CD4-positive, CD25-positive, alpha-beta regulatory T cell (primary cell): ENCODE results near the gene APLNR. TPM values are rescaled to one million over a fixed set of nuclear protein-coding genes. Genes with fewer than 3 reads are reported as not detected.

Source experiments
- ATAC-seq, 2 donors: fragments of 150-1000 bp; cut with Tn5 transposase; one replicate each; pipeline ENCODE4 v1.10.0; 2021; ENCODE audit warnings: low read depth in 2 of 2, moderate number of reproducible peaks in 2 of 2, moderate library complexity in 1 of 2
- DNase-seq, 3 donors: peaks; one replicate each; pipeline versions ENCODE4 v3.0.0 to v3.0.0-alpha.2; 2012 to 2022; ENCODE audit warnings: mixed read lengths in 1 of 3
- H3K27ac ChIP-seq: one replicate; pipeline ENCODE4 v1.7.0; 2013; ENCODE audit warnings: mild to moderate bottlenecking, low read length; ENCODE audit not compliant: insufficient read depth, poor library complexity, severe bottlenecking
- H3K27me3 ChIP-seq: one replicate; pipeline ENCODE4 v1.7.0; 2013; ENCODE audit warnings: low read length; ENCODE audit not compliant: control insufficient read depth, insufficient read depth
- H3K36me3 ChIP-seq: one replicate; pipeline ENCODE4 v1.7.0; 2013; ENCODE audit warnings: mild to moderate bottlenecking, low read length, moderate library complexity; ENCODE audit not compliant: control insufficient read depth, insufficient read depth
- H3K4me1 ChIP-seq: 2 replicates; pipeline ENCODE4 v1.7.0; 2013; ENCODE audit warnings: mild to moderate bottlenecking, low read length; ENCODE audit not compliant: insufficient read depth, control insufficient read depth, poor library complexity, severe bottlenecking
- H3K4me3 ChIP-seq: one replicate; pipeline ENCODE4 v1.7.0; 2013; ENCODE audit warnings: low read depth, mild to moderate bottlenecking, low read length, moderate library complexity
- H3K9me3 ChIP-seq, 2 experiments: 1 replicate in 1 of 2; 2 replicates in 1 of 2; pipeline ENCODE4 v1.7.0; 2013; ENCODE audit warnings: low read length in 2 of 2, mild to moderate bottlenecking in 1 of 2, moderate library complexity in 1 of 2; ENCODE audit not compliant: control insufficient read depth in 2 of 2
- H3K27ac Mint-ChIP-seq, 3 donors: one replicate each; pipeline ENCODE4 v1.8.0; 2020 to 2022; ENCODE audit warnings: mild to moderate bottlenecking in 3 of 3, mixed read lengths in 3 of 3, moderate library complexity in 2 of 3
- H3K27me3 Mint-ChIP-seq: one replicate; pipeline ENCODE4 v1.8.0; 2022; ENCODE audit warnings: mild to moderate bottlenecking, mixed read lengths
- H3K36me3 Mint-ChIP-seq: one replicate; pipeline ENCODE4 v1.8.0; 2020; ENCODE audit warnings: mixed read lengths
- H3K4me1 Mint-ChIP-seq, 4 donors: one replicate each; pipeline ENCODE4 v1.8.0; 2020 to 2022; ENCODE audit warnings: mixed read lengths in 4 of 4, mild to moderate bottlenecking in 1 of 4
- H3K4me3 Mint-ChIP-seq, 4 donors: one replicate each; pipeline ENCODE4 v1.8.0; 2020 to 2022; ENCODE audit warnings: mild to moderate bottlenecking in 4 of 4, mixed read lengths in 4 of 4, moderate library complexity in 3 of 4
- H3K9me3 Mint-ChIP-seq, 7 donors: one replicate each; pipeline ENCODE4 v1.8.0; 2020 to 2022; ENCODE audit warnings: mixed read lengths in 7 of 7, mild to moderate bottlenecking in 3 of 7, moderate library complexity in 2 of 7
- polyA plus RNA-seq, 4 donors: library from polyadenylated mRNA; unstranded; fragments of 300-500 nt; fragmentation: Illumina TruSeq; gene quantifications; one replicate each; pipeline ENCODE4 v1.2.3, GENCODE V29; 2021
- total RNA-seq: library from RNA; stranded (reverse); gene quantifications from one replicate; pipeline ENCODE4 v1.2.3, GENCODE V29; 2022

The APLNR gene
- total and polyA plus RNA-seq, 5 donors from 2014 or later = not detected

- ATAC-seq (no peak), DNase-seq (no peak)
- no peak overlapping the region for H3K4me3 ChIP-seq
- Mint-ChIP-seq H3K4me1 (no peaks in the 10 kb centered on the region), H3K4me3 (no peak overlapping the region), H3K36me3 (no peaks in the 10 kb centered on the region), H3K27me3 (peaks cover 52% of the 10 kb centered on the region), H3K27ac (peak overlapping the region in 1 of 3 donors; percentile 54), H3K9me3 (peaks cover 0 to 3% (median 0%) of the 10 kb centered on the region in 7 donors)
- H3K27me3 ChIP-seq = peaks cover 8% of the 10 kb centered on the region
- H3K4me1 ChIP-seq = no peaks in the 10 kb centered on the region
- no peaks in the 10 kb centered on the region for H3K36me3 ChIP-seq
- no peak overlapping the region for H3K27ac ChIP-seq
- no peaks in the 10 kb centered on the region for H3K9me3 ChIP-seq
Measured at GRCh38 chr11:57235761-57236703, 1.0 kb downstream of the APLNR start.

DNA sequence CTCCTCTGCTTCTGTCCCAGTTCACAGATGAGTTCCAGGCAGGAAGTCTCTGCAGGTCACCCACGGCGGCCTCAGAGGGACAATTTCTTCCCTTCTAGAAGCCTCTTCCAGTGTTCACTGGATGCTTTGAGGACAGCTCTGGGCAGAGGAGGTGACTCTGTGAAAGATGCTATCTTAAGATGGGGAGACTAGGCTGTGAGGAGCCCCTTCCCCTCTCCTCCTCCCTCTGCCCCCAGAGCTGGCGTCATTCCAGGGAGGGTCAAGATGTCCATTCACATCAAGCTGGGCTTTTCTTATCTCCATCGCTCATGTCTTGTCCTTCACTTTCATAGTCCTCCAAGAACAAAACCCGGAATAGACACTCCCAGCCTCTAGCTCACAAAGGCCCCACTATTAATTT, 3.3 kb downstream of the APLNR start:
- no peaks in the 10 kb centered on the region for H3K4me1 Mint-ChIP-seq
- H3K9me3 Mint-ChIP-seq = peaks cover 0 to 3% (median 0%) of the 10 kb centered on the region in 7 donors
- H3K4me3 Mint-ChIP-seq = no peak overlapping the region
- no peak overlapping the region for H3K4me3 ChIP-seq
- peaks cover 49% of the 10 kb centered on the region for H3K27me3 Mint-ChIP-seq
- DNase-seq (no peak), ATAC-seq (no peak)
- H3K4me1 ChIP-seq = no peaks in the 10 kb centered on the region
- H3K27ac ChIP-seq = no peak overlapping the region
- H3K36me3 Mint-ChIP-seq = no peaks in the 10 kb centered on the region
- H3K36me3 ChIP-seq = no peaks in the 10 kb centered on the region
- no peaks in the 10 kb centered on the region for H3K9me3 ChIP-seq
- H3K27me3 ChIP-seq = peaks cover 9% of the 10 kb centered on the region
- no peak overlapping the region for H3K27ac Mint-ChIP-seq

GRCh38 chr11:57231539-57232253, 5.4 kb downstream of the APLNR start:
- no peaks in the 10 kb centered on the region for H3K36me3 Mint-ChIP-seq
- peaks cover 0 to 3% (median 0%) of the 10 kb centered on the region in 7 donors for H3K9me3 Mint-ChIP-seq
- H3K4me3 Mint-ChIP-seq = peak overlapping the region in 1 of 4 donors; percentile 18
- no peaks in the 10 kb centered on the region for H3K36me3 ChIP-seq
- ATAC-seq (no peak), DNase-seq (no peak)
- H3K27ac Mint-ChIP-seq = no peak overlapping the region
- H3K27me3 ChIP-seq = peaks cover 9% of the 10 kb centered on the region
- peaks cover 37% of the 10 kb centered on the region for H3K27me3 Mint-ChIP-seq
- H3K4me1 ChIP-seq = no peaks in the 10 kb centered on the region
- no peak overlapping the region for H3K27ac ChIP-seq
- H3K4me3 ChIP-seq = no peak overlapping the region
- H3K9me3 ChIP-seq = no peaks in the 10 kb centered on the region
- no peaks in the 10 kb centered on the region for H3K4me1 Mint-ChIP-seq

DNA sequence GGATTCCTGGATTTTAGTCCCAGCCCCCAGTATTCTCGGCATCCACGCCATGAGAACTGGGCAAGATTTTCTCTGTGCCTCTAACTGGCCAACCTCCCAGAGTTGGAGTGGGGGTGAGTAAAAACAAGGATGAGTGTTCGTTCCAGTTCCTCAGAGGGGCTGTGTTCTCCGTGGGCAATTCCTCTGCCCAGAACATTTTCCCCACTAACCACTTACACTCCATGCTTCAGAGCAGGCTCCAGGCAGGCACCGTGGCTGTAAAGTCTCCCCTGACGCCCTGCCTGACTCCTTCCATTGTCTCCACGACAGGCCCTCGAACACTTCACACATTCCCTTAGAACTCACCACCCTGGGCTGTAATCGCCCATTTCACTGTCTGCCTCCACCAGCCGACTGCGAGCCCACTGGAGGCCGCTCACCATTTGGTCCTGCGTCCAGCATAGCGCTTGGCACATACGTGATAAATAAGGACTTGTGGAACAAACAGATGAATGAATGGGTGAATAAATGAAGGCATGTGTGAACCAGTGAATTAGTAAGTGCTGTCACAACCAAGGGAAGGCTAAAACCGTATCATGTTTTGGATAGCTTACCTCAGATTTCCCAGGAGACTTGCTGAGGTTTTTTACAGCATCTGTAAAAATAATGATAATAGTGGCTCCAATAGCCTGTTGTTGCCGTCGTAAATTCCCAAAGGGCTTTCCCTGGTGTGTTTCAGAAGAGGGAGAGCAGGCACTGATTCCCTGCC, 6.1 kb downstream of the APLNR start:
- Mint-ChIP-seq H3K27me3 (peaks cover 37% of the 10 kb centered on the region), H3K36me3 (no peaks in the 10 kb centered on the region), H3K27ac (no peak overlapping the region), H3K9me3 (peaks cover 0 to 3% (median 0%) of the 10 kb centered on the region in 7 donors), H3K4me3 (no peak overlapping the region), H3K4me1 (no peaks in the 10 kb centered on the region)
- Histone ChIP-seq H3K36me3 (no peaks in the 10 kb centered on the region), H3K27ac (no peak overlapping the region), H3K4me1 (no peaks in the 10 kb centered on the region), H3K9me3 (no peaks in the 10 kb centered on the region), H3K27me3 (peaks cover 9% of the 10 kb centered on the region), H3K4me3 (no peak overlapping the region)
- DNase-seq (no peak), ATAC-seq (peak in 1 of 2 donors; percentile 16)

GRCh38 chr11:57230316-57230715, 6.7 kb downstream of the APLNR start:
- Histone ChIP-seq H3K4me3 (no peak overlapping the region), H3K9me3 (no peaks in the 10 kb centered on the region), H3K27ac (no peak overlapping the region), H3K36me3 (no peaks in the 10 kb centered on the region), H3K4me1 (no peaks in the 10 kb centered on the region), H3K27me3 (peaks cover 9% of the 10 kb centered on the region)
- H3K9me3 Mint-ChIP-seq = peaks cover 0 to 3% (median 0%) of the 10 kb centered on the region in 7 donors
- DNase-seq (no peak), ATAC-seq (no peak)
- H3K4me1 Mint-ChIP-seq = no peaks in the 10 kb centered on the region
- peaks cover 36% of the 10 kb centered on the region for H3K27me3 Mint-ChIP-seq
- no peak overlapping the region for H3K4me3 Mint-ChIP-seq
- H3K36me3 Mint-ChIP-seq = no peaks in the 10 kb centered on the region
- H3K27ac Mint-ChIP-seq = no peak overlapping the region

DNA sequence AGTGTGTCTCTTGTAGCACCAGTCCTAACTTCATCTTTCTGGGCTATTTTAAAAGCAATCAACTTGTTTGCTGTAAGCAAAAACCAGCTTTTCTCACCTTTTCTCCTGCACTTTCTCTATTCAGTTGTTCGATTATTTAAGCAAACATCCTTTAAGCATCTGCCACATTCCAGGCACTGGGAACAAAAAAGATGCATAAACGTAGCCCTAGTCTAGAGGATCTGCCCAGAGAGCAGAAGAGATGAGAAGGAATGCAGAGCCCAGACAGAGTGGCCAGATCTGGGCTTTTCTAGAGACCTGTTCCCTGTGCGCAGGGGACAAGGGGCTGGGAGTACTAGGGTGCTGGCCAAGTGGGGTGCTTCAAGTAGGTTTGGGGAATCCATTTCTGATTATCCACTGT, 8.4 kb downstream of the APLNR start:
- Histone ChIP-seq H3K4me3 (no peak overlapping the region), H3K9me3 (no peaks in the 10 kb centered on the region), H3K27me3 (peaks cover 9% of the 10 kb centered on the region), H3K4me1 (no peaks in the 10 kb centered on the region), H3K36me3 (no peaks in the 10 kb centered on the region), H3K27ac (no peak overlapping the region)
- peaks cover 0 to 3% (median 0%) of the 10 kb centered on the region in 7 donors for H3K9me3 Mint-ChIP-seq
- H3K4me3 Mint-ChIP-seq = no peak overlapping the region
- H3K27me3 Mint-ChIP-seq = peaks cover 25% of the 10 kb centered on the region
- H3K27ac Mint-ChIP-seq = no peak overlapping the region
- no peak for ATAC-seq
- H3K36me3 Mint-ChIP-seq = no peaks in the 10 kb centered on the region
- H3K4me1 Mint-ChIP-seq = no peaks in the 10 kb centered on the region
- DNase-seq = no peak

DNA sequence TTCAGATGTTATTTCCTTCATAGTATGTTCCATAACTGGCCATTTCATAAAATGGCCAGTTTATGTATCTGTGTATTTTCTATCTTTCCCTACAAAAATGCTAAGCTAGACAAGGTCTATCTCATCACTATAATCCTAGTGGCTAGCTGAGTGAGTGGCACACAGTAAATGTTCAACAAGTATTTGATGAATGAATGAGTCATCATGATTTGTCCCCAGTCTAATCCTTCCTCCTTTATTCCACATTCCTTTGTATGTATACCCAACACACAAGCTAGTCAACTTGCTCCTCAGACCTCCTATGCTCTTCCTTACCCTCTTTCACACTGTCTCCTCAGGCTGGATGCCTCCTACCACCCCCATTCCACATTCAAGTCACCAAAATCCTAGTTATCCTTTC, 12.5 kb downstream of the APLNR start:
- DNase-seq (no peak), ATAC-seq (no peak)
- no peak overlapping the region for H3K4me3 Mint-ChIP-seq
- H3K27me3 ChIP-seq = no peaks in the 10 kb centered on the region
- peaks cover 9% of the 10 kb centered on the region for H3K27me3 Mint-ChIP-seq
- no peak overlapping the region for H3K27ac ChIP-seq
- H3K27ac Mint-ChIP-seq = no peak overlapping the region
- H3K4me1 Mint-ChIP-seq = no peaks in the 10 kb centered on the region
- H3K9me3 Mint-ChIP-seq = peaks cover 0 to 1% (median 0%) of the 10 kb centered on the region in 7 donors
- no peaks in the 10 kb centered on the region for H3K4me1 ChIP-seq
- no peak overlapping the region for H3K4me3 ChIP-seq
- H3K36me3 Mint-ChIP-seq = no peaks in the 10 kb centered on the region
- no peaks in the 10 kb centered on the region for H3K36me3 ChIP-seq
- H3K9me3 ChIP-seq = no peaks in the 10 kb centered on the region
